HepG2 (cell line): Measurements from ENCODE around the gene RNF5. TPM values are rescaled to one million over a fixed set of nuclear protein-coding genes. Genes with fewer than 3 reads are reported as not detected.

Source experiments
- ADNP ChIP-seq: sonication (generic); formaldehyde crosslinking; IDR thresholded peaks from 2 replicates; pipeline ENCODE4 v1.4.0; 2020; ENCODE audit warnings: missing genetic modification reagents
- ASH2L ChIP-seq: fragments of 300-600, 200-600 bp; sonication (generic); IDR thresholded peaks from 2 replicates; pipeline ENCODE4 v1.7.0; 2017; ENCODE audit warnings: low read depth, mild to moderate bottlenecking, moderate library complexity, mixed read lengths, low read length; ENCODE audit not compliant: insufficient read length
- ATF1 ChIP-seq: IDR thresholded peaks from 2 replicates; pipeline ENCODE4 v1.6.1; 2016; ENCODE audit warnings: mild to moderate bottlenecking, control low read depth
- HOXA5 ChIP-seq: sonication (generic); formaldehyde crosslinking; IDR thresholded peaks from 2 replicates; pipeline ENCODE4 v1.4.0; 2020; ENCODE audit warnings: missing genetic modification reagents
- IRF2 ChIP-seq: IDR thresholded peaks from 2 replicates; pipeline ENCODE4 v1.6.1; 2018; ENCODE audit warnings: missing genetic modification reagents, missing compliant biosample characterization
- MAFK ChIP-seq, 2 experiments: IDR thresholded peaks in 1 of 2; conservative IDR thresholded peaks in 1 of 2; 2 replicates each; pipeline ENCODE4 v1.6.1; 2011; ENCODE audit warnings: improper control_type of control experiment in 2 of 2, low read length in 2 of 2
- MED8 ChIP-seq: sonication (generic); formaldehyde crosslinking; IDR thresholded peaks from 2 replicates; pipeline ENCODE4 v1.8.1; 2023; ENCODE audit warnings: mild to moderate bottlenecking, missing genetic modification reagents; ENCODE audit not compliant: insufficient replicate concordance
- ZBTB46 ChIP-seq: sonication (generic); formaldehyde crosslinking; IDR thresholded peaks from 2 replicates; pipeline ENCODE4 v1.4.0; 2020; ENCODE audit warnings: mild to moderate bottlenecking, missing genetic modification reagents, borderline replicate concordance
- ZNF136 ChIP-seq: sonication (generic); formaldehyde crosslinking; IDR thresholded peaks from 2 replicates; pipeline ENCODE4 v1.8.1; 2022; ENCODE audit warnings: low read depth, mild to moderate bottlenecking, moderate library complexity, missing genetic modification reagents
- ZNF543 ChIP-seq: sonication (generic); formaldehyde crosslinking; IDR thresholded peaks from 2 replicates; pipeline ENCODE4 v1.4.0; 2020; ENCODE audit warnings: mild to moderate bottlenecking, missing genetic modification reagents
- ZSCAN9 ChIP-seq: IDR thresholded peaks from 2 replicates; pipeline ENCODE4 v1.6.1; 2016; ENCODE audit warnings: borderline replicate concordance
- polyA plus RNA-seq, 8 experiments: library from polyadenylated mRNA; depleted of rRNA in 3 of 8; stranded (reverse) in 7 of 8; unstranded in 1 of 8; fragments of >200 nt; fragmentation: Illumina TruSeq in 4 of 8; extraction: Trizol in 4 of 8; gene quantifications; 2 replicates each; pipeline versions ENCODE4 v1.2.1 to v1.2.3, GENCODE V29; 2011 to 2016; ENCODE audit warnings: low read depth in 4 of 8, missing spikeins in 1 of 8, mixed read lengths in 1 of 8; ENCODE audit not compliant: insufficient read depth in 1 of 8
- total RNA-seq, 5 experiments: library from RNA; depleted of rRNA; stranded (reverse); fragments of >200 nt; fragmentation: Illumina TruSeq; extraction: Trizol; gene quantifications; 2 replicates each; pipeline ENCODE4 v1.2.3, GENCODE V29; 2016; ENCODE audit warnings: low read depth in 1 of 5
- TF ChIP-seq, protein P1 (sequence below): sonication (generic); formaldehyde crosslinking; IDR thresholded peaks from 2 replicates; pipeline ENCODE4 v1.5.1; 2020; ENCODE audit warnings: mild to moderate bottlenecking, missing genetic modification reagents, moderate library complexity
- TF ChIP-seq, protein P2 (sequence below): sonication (generic); formaldehyde crosslinking; IDR thresholded peaks from 2 replicates; pipeline ENCODE4 v1.9.0; 2021; ENCODE audit warnings: mild to moderate bottlenecking, missing genetic modification reagents
- TF ChIP-seq, protein P3 (sequence below): sonication (generic); formaldehyde crosslinking; IDR thresholded peaks from 2 replicates; pipeline ENCODE4 v1.5.0; 2020; ENCODE audit warnings: mild to moderate bottlenecking, missing genetic modification reagents, moderate library complexity

RNF5 gene
- total and polyA plus RNA-seq, 2 of the 13 experiments (the other 11 are each of a cell fraction or from before 2014, with no cell fraction given), result 98.0 to 131 TPM

DNA sequence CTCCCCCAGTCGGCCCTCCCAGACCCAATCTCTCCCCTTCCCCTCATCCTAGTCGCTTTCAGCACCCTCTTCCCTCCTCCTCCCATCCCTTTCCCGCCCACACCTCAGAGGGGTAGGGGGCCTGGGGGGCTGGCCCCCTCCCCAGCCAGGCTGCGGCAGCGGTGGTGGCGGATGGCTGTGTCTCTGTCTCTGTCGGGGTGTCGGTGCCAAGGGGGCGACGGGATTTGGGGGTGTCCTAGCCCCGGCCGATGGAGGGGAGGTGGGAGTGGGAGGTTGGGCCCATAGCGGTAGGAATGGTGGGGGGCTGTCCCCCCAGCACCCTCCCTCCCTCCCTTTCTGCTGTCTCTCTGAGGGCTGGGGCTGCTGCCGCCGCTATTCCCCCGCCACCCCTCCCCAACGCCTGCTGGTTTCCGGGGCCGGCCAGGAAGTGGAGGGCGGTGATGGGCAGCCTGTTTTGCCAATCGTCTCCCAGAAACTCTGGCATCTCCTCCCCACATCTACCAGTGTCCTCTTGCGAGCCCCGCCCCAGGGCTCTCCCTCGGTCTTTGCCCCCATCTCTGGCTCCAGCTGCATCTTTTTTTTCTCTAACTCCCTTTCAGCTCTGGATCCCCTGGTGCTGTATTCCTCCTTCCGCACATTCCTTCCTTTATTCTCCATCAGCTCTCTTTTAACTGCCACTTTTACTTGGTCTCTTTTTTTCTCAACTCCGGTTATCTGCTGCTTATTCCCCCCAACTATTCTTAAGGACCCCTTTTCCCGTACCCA lies 2.3 kb upstream of the RNF5 start, which contains the start of gene AGPAT1 (continued):
- TF ChIP-seq ZBTB46 (CRISPR knock-in tag), result no peak
- TF ChIP-seq, protein P1, sequence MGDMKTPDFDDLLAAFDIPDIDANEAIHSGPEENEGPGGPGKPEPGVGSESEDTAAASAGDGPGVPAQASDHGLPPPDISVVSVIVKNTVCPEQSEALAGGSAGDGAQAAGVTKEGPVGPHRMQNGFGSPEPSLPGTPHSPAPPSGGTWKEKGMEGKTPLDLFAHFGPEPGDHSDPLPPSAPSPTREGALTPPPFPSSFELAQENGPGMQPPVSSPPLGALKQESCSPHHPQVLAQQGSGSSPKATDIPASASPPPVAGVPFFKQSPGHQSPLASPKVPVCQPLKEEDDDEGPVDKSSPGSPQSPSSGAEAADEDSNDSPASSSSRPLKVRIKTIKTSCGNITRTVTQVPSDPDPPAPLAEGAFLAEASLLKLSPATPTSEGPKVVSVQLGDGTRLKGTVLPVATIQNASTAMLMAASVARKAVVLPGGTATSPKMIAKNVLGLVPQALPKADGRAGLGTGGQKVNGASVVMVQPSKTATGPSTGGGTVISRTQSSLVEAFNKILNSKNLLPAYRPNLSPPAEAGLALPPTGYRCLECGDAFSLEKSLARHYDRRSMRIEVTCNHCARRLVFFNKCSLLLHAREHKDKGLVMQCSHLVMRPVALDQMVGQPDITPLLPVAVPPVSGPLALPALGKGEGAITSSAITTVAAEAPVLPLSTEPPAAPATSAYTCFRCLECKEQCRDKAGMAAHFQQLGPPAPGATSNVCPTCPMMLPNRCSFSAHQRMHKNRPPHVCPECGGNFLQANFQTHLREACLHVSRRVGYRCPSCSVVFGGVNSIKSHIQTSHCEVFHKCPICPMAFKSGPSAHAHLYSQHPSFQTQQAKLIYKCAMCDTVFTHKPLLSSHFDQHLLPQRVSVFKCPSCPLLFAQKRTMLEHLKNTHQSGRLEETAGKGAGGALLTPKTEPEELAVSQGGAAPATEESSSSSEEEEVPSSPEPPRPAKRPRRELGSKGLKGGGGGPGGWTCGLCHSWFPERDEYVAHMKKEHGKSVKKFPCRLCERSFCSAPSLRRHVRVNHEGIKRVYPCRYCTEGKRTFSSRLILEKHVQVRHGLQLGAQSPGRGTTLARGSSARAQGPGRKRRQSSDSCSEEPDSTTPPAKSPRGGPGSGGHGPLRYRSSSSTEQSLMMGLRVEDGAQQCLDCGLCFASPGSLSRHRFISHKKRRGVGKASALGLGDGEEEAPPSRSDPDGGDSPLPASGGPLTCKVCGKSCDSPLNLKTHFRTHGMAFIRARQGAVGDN (CRISPR knock-in tag), result peak; percentile 79
- TF ChIP-seq ZNF543 (CRISPR knock-in tag), result peak; percentile 67; the same call in 1 of the 2 replicates
- no peak for TF ChIP-seq ASH2L
- TF ChIP-seq, protein P2, sequence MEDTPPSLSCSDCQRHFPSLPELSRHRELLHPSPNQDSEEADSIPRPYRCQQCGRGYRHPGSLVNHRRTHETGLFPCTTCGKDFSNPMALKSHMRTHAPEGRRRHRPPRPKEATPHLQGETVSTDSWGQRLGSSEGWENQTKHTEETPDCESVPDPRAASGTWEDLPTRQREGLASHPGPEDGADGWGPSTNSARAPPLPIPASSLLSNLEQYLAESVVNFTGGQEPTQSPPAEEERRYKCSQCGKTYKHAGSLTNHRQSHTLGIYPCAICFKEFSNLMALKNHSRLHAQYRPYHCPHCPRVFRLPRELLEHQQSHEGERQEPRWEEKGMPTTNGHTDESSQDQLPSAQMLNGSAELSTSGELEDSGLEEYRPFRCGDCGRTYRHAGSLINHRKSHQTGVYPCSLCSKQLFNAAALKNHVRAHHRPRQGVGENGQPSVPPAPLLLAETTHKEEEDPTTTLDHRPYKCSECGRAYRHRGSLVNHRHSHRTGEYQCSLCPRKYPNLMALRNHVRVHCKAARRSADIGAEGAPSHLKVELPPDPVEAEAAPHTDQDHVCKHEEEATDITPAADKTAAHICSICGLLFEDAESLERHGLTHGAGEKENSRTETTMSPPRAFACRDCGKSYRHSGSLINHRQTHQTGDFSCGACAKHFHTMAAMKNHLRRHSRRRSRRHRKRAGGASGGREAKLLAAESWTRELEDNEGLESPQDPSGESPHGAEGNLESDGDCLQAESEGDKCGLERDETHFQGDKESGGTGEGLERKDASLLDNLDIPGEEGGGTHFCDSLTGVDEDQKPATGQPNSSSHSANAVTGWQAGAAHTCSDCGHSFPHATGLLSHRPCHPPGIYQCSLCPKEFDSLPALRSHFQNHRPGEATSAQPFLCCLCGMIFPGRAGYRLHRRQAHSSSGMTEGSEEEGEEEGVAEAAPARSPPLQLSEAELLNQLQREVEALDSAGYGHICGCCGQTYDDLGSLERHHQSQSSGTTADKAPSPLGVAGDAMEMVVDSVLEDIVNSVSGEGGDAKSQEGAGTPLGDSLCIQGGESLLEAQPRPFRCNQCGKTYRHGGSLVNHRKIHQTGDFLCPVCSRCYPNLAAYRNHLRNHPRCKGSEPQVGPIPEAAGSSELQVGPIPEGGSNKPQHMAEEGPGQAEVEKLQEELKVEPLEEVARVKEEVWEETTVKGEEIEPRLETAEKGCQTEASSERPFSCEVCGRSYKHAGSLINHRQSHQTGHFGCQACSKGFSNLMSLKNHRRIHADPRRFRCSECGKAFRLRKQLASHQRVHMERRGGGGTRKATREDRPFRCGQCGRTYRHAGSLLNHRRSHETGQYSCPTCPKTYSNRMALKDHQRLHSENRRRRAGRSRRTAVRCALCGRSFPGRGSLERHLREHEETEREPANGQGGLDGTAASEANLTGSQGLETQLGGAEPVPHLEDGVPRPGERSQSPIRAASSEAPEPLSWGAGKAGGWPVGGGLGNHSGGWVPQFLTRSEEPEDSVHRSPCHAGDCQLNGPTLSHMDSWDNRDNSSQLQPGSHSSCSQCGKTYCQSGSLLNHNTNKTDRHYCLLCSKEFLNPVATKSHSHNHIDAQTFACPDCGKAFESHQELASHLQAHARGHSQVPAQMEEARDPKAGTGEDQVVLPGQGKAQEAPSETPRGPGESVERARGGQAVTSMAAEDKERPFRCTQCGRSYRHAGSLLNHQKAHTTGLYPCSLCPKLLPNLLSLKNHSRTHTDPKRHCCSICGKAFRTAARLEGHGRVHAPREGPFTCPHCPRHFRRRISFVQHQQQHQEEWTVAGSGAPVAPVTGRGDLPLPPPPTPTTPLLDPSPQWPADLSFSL, result no peak
- no peak for TF ChIP-seq ZNF136
- TF ChIP-seq HOXA5 (CRISPR knock-in tag), result peak; percentile 49; the same call in 1 of the 2 replicates
- peak; percentile 47 for TF ChIP-seq MED8 (CRISPR knock-in tag)
- 0 out of 2 replicates have a peak, but pooled peaks have one; percentile 25 for TF ChIP-seq ATF1 (CRISPR knock-in tag)
- TF ChIP-seq ZSCAN9 (CRISPR knock-in tag), result no peak
- no peak for TF ChIP-seq ADNP
- TF ChIP-seq MAFK (conservative IDR thresholded peaks at IDR 0.05 in 1 of 2, IDR thresholded peaks at IDR 0.05 in 1 of 2; ENCODE audit: low read length in 2 of 2), result no peak
- TF ChIP-seq, protein P3, sequence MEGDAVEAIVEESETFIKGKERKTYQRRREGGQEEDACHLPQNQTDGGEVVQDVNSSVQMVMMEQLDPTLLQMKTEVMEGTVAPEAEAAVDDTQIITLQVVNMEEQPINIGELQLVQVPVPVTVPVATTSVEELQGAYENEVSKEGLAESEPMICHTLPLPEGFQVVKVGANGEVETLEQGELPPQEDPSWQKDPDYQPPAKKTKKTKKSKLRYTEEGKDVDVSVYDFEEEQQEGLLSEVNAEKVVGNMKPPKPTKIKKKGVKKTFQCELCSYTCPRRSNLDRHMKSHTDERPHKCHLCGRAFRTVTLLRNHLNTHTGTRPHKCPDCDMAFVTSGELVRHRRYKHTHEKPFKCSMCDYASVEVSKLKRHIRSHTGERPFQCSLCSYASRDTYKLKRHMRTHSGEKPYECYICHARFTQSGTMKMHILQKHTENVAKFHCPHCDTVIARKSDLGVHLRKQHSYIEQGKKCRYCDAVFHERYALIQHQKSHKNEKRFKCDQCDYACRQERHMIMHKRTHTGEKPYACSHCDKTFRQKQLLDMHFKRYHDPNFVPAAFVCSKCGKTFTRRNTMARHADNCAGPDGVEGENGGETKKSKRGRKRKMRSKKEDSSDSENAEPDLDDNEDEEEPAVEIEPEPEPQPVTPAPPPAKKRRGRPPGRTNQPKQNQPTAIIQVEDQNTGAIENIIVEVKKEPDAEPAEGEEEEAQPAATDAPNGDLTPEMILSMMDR (CRISPR knock-in tag), result no peak; the same call in 1 of the 2 replicates
- peak; percentile 16; the same call in 1 of the 2 replicates for TF ChIP-seq IRF2 (CRISPR knock-in tag)
